Superior temporal gyrus (tissue), 1 donor: ENCODE measurements around the gene NMRAL1.

Experiments
- DNase-seq: peaks from one replicate; pipeline ENCODE4 v3.0.0-alpha.2; 2016; ENCODE audit errors: extremely low spot score

NMRAL1 gene

DNA sequence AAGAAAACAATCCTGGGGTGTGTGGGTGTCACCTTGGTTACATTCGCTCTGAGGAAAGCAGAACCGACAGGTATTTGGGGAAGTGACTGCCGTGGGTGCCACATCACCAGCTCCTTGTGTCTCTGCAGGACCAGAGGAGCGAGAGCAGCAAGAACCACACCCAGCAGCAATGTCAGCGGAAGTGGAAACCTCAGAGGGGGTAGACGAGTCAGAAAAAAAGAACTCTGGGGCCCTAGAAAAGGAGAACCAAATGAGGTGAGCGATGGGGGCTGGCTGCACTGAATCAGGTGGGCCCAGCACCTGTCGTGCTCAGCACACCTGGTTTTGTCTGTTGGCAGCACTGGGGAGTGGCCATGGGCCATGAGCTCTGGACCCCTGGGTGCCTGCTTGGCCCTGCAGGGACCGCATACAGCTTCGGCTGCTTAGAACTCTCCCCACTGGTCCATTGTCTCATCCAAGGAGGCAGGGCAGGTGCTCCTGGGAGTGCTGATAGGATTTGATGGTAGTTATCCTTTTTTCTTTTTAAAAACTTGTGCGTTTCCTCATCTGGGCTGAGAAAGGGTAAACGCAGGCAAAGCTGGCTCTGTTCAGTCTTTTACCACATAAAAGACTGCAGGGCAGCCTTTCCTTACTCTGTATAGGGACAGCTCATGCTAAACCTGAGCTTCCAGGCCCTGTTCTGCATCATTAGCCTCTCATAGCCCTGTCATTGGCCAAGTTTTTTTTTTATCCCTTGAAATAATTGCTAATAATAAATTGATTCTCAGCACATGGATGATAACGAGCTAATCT lies 31.1 kb upstream of the NMRAL1 start:
- DNase-seq, result no peak

GRCh38 chr16:4501071-4501478 lies 26.6 kb upstream of the NMRAL1 start:
- DNase-seq, result peak; percentile 82

DNA sequence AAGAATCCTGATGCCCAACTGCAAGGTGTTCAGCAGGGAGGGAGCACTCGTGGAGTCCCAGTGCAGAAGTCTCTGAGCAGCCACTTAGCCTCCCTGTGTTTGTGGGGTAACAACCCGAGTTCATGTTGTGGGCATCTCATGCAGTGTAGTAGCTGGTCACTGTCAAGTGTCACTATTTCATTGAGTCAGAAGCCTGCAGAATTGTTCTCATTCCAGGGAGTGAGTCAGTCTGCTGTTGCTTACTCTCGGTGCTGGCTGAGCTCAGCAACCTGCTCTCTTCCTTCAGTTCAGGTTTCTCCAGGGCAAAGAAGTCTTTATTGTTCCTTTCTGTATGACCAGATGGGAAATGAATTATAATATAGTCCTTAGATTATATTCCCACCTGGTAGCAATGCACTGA lies 25.8 kb upstream of the NMRAL1 start:
- no peak for DNase-seq

DNA sequence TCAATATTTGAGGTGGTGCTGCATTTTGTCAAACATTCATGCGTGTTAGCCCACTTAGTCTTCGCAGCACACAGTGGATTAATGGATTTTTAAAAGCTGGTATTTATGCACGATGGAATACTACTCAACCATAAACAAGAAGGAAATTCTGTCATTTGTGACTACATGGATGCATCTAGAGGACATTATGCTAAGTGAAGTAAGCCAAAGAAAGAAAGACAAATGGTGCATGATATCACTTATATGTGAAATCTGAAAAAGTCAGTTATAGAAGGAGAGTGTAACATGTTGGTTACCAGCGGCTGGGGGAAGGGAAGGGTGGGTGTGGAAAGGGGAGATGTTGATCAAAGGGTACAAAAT lies 24.8 kb upstream of the NMRAL1 start:
- DNase-seq, result no peak

DNA sequence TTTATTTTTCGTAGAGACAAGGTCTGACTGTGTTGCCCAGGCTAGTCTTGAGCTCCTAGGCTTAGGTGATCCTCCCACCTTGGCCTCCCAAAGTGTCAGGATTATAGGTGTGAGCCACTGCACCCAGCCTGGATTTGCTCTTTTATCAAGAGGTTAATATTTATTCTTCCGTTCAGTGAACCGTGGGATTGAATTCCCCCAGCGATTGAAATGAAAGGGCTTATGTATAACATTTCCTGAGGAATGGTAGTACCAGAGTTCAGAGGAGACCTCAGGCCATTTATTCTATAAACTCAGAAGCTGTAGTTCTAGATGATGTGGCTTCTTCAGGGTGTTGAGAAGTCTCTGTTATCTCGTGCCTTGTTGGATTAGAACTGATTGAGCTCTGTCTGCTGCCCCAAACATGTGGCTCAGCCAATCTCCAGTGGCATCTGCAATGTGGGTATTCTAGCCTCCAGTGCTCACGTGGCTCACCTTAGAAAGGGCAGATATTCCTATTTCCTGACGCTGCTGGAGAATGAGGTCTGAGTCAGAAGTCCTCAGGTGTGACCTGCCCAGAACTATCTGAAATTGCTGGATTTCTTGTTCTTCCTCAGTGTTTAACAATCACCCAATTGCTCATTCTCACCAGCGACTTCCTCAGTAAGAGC lies 24.2 kb upstream of the NMRAL1 start:
- DNase-seq, result peak; percentile 10

DNA sequence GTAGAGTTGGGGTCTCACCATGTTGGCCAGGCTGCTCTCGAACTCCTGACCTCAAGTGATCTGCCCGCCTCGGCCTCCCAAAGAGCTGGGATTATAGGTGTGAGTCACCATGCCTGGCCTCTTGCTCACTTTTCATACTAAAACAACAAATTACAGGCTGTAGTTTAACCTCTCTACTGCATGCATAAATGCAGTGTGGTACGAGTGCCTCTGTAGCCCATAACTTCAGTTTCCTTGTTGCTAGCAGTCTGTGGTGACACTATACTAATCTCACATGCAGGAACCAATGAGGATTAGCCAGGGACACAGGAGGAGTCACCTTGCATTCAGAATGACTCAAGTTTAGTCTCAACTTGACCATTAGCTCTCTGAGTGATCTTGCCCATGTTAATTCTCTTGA lies 21.9 kb upstream of the NMRAL1 start:
- DNase-seq, result no peak

GRCh38 chr16:4495766-4496165 lies 21.3 kb upstream of the NMRAL1 start:
- no peak for DNase-seq

GRCh38 chr16:4494746-4495490 lies 20.5 kb upstream of the NMRAL1 start:
- no peak for DNase-seq

DNA sequence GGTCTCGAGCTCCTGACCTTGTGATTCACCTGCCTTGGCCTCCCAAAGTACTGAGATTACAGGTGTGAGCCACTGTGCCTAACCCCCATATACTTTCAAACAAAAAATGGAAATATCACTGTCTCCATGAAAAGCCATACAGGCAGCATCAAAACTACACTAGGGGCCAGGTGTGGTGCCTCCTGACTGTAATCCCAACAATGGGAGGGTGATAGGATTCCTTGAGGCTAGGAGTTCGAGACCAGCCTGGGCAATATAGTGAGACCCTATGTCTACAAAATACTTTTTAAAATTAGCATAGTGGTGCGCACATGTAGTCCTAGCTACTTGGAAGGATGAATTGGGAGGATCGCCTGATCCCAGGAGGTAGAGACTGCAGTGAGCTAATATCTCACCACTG lies 17.5 kb upstream of the NMRAL1 start:
- no peak for DNase-seq

DNA sequence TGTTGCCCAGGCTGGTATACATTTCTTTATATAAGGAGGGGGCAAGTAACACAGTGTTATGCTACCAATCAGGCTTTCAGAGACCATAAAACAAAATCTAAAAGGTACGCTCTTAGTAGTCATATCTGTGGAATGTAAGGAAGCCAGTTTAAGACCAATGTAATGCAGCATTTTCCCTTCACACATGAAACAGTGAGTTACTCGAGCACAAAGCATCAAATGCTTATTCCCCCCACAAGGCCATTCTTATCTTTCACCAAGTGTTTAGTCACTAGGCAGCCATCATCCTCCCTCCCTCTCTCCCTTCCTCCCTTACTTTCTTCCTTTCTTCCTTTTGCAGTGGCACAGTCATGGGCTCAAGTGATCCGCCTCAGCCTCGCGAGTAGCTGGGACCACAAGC lies 14.6 kb upstream of the NMRAL1 start:
- no peak for DNase-seq

DNA sequence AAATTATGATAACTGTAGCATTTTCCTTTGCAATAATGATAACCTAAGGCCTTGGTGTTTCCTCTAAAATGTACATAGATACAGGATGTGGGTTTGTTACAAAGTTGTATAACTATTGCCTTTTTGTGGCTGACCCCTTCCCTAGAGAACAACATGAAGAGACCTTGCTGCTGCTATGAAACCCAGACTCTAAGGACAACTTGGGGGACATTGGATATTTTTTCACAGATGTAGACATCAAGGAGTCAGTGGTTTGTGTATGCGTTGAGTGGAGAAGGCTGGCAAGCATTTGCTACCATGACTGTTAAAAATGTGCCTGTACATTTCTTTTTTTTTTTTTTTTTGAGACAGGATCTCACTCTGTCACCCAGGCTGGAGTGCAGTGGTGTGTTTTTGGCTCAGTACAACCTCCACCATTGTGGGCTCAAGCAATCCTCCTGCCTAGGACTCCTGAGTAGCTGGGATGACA lies 14.1 kb upstream of the NMRAL1 start:
- DNase-seq, result no peak

DNA sequence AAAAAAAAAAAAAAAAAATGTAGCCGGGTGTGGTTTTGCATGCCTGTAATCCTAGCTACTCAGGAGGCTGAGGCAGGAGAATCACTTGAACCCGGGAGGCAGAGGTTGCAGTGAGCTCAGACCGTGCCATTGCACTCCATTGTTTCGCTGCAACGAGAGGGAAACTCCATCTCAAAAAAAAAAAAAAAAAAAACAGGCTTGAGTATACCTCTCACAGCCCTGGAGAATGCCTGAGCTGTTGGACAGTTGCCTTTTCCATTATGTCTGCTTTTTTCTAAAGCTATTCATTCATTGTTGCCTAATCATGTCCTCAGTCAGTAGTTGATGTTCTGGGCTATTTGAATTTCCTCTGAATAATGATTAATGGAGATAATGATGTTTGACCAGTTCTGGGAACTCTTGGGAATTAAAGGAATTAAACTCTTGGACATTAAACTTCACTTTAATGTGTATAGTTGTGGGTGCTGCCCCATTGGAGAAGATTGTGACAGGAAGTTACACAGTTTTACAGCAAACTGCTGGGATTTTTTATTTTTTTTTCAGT lies 13.6 kb upstream of the NMRAL1 start:
- DNase-seq, result no peak

DNA sequence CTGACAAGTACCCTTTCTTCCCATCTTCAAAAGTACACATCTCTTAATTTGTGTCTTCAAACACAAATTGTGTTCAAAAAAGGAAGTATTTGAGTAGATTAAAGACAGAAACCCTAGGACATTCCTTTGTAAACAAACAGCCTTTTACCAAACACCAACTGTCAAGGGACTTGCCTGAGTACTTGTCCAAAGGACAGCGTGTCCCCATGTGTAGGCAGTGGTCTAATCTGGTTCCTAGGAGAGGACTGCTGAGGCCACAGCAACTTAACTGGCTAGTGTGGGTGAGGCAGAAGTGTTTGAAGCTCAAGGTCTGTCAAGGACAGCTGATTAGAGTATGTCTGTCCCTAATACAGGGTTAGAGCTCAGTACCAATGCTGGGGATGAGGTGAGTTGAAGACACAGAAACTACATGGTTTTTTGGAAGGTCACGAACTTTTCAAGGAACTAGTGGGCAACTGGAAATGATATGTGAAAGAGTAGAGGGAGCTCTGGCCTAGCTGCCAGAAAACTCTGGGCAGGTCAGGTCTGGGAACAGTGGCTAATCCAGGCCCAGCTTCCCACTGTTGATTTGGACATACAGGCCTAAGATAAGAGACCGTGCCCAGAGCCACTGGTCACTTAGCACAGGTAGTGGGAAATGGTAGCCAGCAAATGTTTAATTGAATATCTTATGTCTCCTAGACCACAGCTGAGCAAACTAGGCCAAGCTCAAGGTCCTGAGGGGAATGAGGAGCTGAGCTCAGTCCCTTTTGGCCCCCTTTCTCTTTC lies 11.9 kb upstream of the NMRAL1 start:
- DNase-seq, result no peak

GRCh38 chr16:4481963-4482362 lies 7.5 kb upstream of the NMRAL1 start:
- no peak for DNase-seq

DNA sequence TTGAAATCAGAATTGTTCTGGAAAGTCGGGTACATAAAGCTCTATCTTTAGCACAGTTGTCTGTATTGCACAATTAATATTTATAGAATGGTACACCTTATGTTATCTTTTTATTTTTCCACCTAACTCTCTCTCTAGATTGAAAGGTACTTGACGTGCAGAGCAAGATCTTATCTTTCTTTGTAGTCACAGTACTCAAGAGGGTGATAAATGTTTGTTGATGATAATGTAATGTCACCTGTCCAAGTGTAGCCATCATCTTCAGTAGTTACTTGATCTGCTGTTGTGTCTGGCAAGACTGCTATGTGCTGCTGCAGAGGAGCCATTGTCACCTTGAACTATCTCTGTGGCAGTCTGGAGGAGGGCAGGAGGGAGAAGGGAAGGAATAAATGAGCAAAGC lies 7.1 kb upstream of the NMRAL1 start:
- DNase-seq, result no peak

GRCh38 chr16:4477966-4478365 lies 3.5 kb upstream of the NMRAL1 start:
- no peak for DNase-seq

DNA sequence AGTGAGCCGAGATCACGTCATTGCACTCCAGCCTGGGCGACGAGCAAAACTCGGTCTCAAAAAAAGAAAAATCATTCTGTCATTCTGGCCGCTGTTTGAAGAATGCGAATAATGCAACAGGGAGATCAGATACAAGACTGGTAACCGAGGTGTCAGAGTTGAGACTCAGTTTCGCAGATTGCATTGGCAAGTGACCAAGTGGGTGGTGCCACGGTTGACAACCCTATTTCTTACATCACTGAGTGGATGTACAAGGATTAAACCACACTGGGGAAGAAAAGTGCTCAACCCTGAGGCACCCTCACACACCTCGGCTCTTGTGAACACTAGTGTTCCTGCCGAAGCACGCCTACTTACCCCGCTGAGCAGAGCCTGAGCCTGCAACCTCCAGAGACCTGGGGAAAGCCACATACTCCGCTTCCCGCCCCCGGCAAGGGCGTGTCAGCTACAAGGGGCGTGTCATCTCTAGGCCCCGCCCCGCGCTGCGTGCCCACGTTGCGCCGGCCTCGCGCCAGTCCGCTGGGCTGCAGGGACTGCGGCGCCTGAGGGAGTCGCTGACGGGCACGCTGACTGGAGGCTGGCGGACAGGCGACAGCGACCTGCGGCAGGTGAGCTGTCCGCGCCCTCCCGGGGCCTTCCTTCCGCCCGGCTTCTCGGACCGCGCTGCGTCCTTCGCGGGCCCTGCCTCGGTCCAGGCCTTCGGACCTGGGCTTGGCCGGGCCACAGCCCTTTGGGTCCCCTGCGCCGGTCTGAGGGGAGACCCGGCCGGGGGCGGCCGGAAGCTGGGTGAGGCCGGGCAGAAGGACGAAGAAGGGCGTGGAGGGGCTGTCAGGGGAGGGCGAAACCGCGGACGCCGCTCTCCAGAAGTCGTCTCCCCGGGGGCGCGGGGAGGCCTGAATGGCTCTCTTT lies 1.7 kb upstream of the NMRAL1 start, which contains the start of gene HMOX2:
TSS of gene HMOX2 (plus strand) at position 519 of the 909 bp plus-strand sequence. CDS start 29,127 bp downstream, outside the sequence.
- DNase-seq, result peak; percentile 93

GRCh38 chr16:4472880-4473279 lies 1.5 kb downstream of the NMRAL1 start:
- DNase-seq, result no peak

- DNase-seq, result no peak
Measured at GRCh38 chr16:4471869-4472268, 2.6 kb downstream of the NMRAL1 start.

DNA sequence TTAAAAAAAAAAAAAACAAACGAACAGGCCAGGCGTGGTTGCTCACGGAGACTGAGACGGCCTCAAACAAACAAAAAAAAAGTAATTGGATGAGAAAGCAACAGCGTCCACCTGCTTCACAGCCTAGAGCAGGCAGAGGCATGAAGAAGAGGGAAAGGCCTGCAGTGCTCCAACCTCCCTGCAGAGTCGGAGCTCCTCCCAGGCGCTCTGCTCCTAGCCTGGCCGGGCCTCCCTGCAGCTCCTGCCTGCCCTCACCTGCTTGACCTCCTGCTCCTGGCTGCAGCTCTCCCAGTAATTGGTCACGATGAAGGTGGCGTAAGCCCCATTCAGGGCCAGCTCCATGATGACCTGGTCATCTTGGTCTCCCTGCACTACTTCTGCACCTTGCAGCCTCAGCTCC lies 5.5 kb downstream of the NMRAL1 start:
- DNase-seq, result no peak

GRCh38 chr16:4467916-4468315 lies 6.5 kb downstream of the NMRAL1 start:
- DNase-seq, result no peak
